ENCODE data around the gene CDIP1. TPM values are rescaled to one million over a fixed set of nuclear protein-coding genes. Genes with fewer than 3 reads are reported as not detected.

CDIP1 gene
- total RNA-seq, 1 donor from 2014 or later = 32.2 TPM

DNA sequence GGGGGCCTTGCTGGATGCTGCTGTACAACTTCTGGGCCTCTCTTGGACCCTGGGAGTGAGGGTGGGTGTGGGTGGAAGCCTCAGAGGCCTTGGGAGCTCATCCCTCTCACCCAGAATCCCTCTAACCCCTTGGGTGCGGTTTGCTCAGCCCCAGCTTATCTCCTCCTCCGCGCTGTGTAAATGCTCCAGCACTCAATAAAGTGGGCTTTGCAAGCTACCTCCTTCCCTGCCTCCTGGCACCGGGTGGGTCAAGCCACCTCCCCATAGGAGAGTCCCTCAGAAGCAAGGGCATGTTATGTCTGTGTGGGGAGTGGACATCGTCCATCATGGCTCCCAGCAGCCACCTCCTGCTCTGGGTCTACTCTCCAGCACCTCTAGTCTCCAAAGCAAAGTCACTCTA lies 28.4 kb downstream of the CDIP1 start:
- DNase-seq (ENCODE audit: low read depth, low spot score) = no peak
- no peaks in the 10 kb centered on the region for H3K36me3 Mint-ChIP-seq (ENCODE audit: low read depth)
- no peaks in the 10 kb centered on the region for H3K4me1 Mint-ChIP-seq
- H3K27me3 Mint-ChIP-seq (ENCODE audit: low read depth) = no peaks in the 10 kb centered on the region
- H3K9me3 Mint-ChIP-seq = no peaks in the 10 kb centered on the region
- peak overlapping the region; percentile 71 for H3K27ac Mint-ChIP-seq (ENCODE audit: unreplicated experiment)
- TF ChIP-seq, protein P1, sequence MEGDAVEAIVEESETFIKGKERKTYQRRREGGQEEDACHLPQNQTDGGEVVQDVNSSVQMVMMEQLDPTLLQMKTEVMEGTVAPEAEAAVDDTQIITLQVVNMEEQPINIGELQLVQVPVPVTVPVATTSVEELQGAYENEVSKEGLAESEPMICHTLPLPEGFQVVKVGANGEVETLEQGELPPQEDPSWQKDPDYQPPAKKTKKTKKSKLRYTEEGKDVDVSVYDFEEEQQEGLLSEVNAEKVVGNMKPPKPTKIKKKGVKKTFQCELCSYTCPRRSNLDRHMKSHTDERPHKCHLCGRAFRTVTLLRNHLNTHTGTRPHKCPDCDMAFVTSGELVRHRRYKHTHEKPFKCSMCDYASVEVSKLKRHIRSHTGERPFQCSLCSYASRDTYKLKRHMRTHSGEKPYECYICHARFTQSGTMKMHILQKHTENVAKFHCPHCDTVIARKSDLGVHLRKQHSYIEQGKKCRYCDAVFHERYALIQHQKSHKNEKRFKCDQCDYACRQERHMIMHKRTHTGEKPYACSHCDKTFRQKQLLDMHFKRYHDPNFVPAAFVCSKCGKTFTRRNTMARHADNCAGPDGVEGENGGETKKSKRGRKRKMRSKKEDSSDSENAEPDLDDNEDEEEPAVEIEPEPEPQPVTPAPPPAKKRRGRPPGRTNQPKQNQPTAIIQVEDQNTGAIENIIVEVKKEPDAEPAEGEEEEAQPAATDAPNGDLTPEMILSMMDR (conservative IDR thresholded peaks at IDR 0.05) = no peak
- H3K4me3 Mint-ChIP-seq = no peak overlapping the region

DNA sequence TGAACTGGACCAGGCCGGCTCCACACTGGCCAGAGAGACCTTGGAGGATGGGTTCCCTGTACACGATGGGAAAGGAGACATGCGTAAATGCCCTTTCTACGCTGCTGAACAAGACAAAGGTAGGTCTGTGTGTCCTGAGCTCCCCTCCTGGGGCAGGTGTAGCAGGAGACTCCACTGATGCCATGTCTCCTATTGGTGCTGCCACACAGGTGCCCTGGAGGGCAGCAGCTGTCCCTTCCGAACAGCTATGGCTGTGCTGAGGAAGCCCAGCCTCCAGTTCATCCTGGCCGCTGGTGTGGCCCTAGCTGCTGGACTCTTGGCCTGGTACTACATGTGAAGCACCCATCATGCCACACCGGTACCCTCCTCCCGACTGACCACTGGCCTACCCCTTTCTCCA lies 29.2 kb downstream of the CDIP1 start:
- Mint-ChIP-seq H3K9me3 (no peaks in the 10 kb centered on the region), H3K27ac (ENCODE audit: unreplicated experiment) (no peak overlapping the region), H3K27me3 (ENCODE audit: low read depth) (no peaks in the 10 kb centered on the region), H3K4me3 (no peak overlapping the region), H3K36me3 (ENCODE audit: low read depth) (no peaks in the 10 kb centered on the region), H3K4me1 (no peaks in the 10 kb centered on the region)
- TF ChIP-seq, protein P1 (conservative IDR thresholded peaks at IDR 0.05) = no peak
- no peak for DNase-seq (ENCODE audit: low read depth, low spot score)

DNA sequence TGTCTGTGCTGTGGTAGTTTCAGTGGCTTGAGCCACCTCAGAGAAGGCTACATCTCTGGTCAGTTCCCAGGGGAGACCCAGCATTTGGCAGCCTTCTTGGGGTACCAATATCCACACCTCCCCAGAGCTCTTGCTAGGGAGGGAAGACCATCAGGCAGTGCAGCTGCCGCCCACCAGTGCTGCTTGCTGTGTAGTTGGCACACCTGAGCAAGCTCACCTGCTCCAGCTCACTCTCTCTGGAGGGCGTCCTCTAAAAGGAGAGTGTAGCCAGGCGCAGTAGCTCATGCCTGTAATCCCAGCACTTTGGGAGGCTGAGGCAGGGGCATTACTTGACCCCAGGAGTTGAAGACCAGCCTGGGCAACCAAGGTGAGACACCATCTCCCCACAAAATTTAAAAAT lies 29.8 kb downstream of the CDIP1 start:
- Mint-ChIP-seq H3K4me1 (no peaks in the 10 kb centered on the region), H3K27ac (ENCODE audit: unreplicated experiment) (no peak overlapping the region), H3K27me3 (ENCODE audit: low read depth) (no peaks in the 10 kb centered on the region), H3K4me3 (no peak overlapping the region), H3K9me3 (no peaks in the 10 kb centered on the region), H3K36me3 (ENCODE audit: low read depth) (no peaks in the 10 kb centered on the region)
- DNase-seq (ENCODE audit: low read depth, low spot score) = no peak
- TF ChIP-seq, protein P1 (conservative IDR thresholded peaks at IDR 0.05) = no peak

DNA sequence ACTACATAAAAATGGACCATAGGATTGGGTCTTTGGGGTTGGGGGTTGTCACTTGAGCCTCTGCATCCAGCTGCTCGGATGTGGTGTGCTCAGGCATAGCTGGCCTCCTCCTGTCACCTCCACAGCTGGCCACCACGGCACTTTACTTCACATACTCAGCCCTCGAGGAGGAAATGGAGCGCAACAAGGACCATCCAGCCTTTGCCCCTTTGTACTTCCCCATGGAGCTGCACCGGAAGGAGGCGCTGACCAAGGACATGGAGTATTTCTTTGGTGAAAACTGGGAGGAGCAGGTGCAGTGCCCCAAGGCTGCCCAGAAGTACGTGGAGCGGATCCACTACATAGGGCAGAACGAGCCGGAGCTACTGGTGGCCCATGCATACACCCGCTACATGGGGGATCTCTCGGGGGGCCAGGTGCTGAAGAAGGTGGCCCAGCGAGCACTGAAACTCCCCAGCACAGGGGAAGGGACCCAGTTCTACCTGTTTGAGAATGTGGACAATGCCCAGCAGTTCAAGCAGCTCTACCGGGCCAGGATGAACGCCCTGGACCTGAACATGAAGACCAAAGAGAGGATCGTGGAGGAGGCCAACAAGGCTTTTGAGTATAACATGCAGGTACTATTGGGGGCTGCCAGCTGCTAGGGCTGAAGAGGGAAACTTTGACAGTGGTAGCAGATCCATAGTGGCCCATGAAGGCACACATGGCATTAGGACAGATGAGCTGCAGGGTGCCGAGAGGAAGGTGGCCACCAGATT lies 30.8 kb downstream of the CDIP1 start:
- H3K27me3 Mint-ChIP-seq (ENCODE audit: low read depth) = no peaks in the 10 kb centered on the region

DNA sequence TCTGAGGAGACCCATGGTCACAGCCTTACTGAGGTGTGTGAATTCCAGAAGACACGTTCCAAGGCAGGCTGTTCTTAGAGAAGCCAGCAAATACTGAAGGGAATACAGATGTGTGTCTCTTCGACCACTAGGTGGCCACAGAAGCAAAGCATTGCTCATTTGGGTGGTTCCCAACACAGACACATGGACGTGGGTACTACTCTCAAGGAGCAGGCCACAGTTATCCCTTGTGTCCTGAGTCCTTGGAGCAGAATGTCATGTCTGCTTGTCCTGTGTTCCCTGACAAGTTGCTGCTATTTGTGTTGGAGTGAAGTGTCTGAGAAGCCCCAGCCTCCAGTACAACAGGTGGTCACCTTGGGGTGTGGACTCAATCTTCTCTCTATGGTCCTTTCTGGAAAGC lies 32.1 kb downstream of the CDIP1 start:
- Mint-ChIP-seq H3K9me3 (no peaks in the 10 kb centered on the region), H3K27ac (ENCODE audit: unreplicated experiment) (peak overlapping the region; percentile 67), H3K4me3 (no peak overlapping the region), H3K36me3 (ENCODE audit: low read depth) (no peaks in the 10 kb centered on the region), H3K4me1 (peaks cover 4% of the 10 kb centered on the region), H3K27me3 (ENCODE audit: low read depth) (no peaks in the 10 kb centered on the region)
- TF ChIP-seq, protein P1 (conservative IDR thresholded peaks at IDR 0.05) = peak; percentile 88
- DNase-seq (ENCODE audit: low read depth, low spot score) = peak; percentile 44

More for the DNA sequence above, 30.8 kb downstream of the CDIP1 start:
- TF ChIP-seq, protein P1 (conservative IDR thresholded peaks at IDR 0.05) = no peak
- Mint-ChIP-seq H3K27ac (ENCODE audit: unreplicated experiment) (no peak overlapping the region), H3K4me3 (no peak overlapping the region), H3K36me3 (ENCODE audit: low read depth) (no peaks in the 10 kb centered on the region), H3K9me3 (no peaks in the 10 kb centered on the region), H3K4me1 (no peaks in the 10 kb centered on the region)
- no peak for DNase-seq (ENCODE audit: low read depth, low spot score)
